ENCODE data around the gene CLDN7. TPM values are rescaled to one million over a fixed set of nuclear protein-coding genes. Genes with fewer than 3 reads are reported as not detected.

The CLDN7 gene
- total RNA-seq, 1 experiment from 2014 or later, result 177 TPM

DNA sequence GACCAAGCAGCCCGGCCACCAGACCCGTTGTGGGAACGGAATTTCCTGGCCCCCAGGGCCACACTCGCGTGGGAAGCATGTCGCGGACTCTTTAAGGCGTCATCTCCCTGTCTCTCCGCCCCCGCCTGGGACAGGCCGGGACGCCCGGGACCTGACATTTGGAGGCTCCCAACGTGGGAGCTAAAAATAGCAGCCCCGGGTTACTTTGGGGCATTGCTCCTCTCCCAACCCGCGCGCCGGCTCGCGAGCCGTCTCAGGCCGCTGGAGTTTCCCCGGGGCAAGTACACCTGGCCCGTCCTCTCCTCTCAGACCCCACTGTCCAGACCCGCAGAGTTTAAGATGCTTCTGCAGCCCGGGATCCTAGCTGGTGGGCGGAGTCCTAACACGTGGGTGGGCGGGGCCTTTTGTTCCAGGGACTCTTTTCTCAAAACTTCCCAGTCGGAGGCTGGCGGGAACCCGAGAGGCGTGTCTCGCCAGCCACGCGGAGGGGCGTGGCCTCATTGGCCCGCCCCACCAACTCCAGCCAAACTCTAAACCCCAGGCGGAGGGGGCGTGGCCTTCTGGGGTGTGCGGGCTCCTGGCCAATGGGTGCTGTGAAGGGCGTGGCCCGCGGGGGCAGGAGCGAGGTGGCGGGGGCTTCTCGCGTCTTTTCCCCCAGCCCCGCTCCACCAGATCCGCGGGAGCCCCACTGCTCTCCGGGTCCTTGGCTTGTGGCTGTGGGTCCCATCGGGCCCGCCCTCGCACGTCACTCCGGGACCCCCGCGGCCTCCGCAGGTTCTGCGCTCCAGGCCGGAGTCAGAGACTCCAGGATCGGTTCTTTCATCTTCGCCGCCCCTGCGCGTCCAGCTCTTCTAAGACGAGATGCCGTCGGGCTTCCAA is 19.0 kb upstream of the CLDN7 start, which contains the start of gene SLC2A4:
Gene SLC2A4, plus strand, starts transcription at position 645 of the 879 bp plus-strand sequence. Its CDS starts 217 bp downstream, at position 862.
- Histone ChIP-seq H3K9me3 (ENCODE audit: control insufficient read depth, low read depth, low read length) (no peaks in the 10 kb centered on the region), H3T11ph (ENCODE audit: low read length) (no peak within 1 kb of the TSS), H3K79me2 (ENCODE audit: insufficient read depth, low read length) (no peaks in the 10 kb centered on the region), H2BK12ac (ENCODE audit: insufficient read length, low read depth, low read length) (no peak within 1 kb of the TSS), H3K18ac (ENCODE audit: insufficient read length, low read depth, low read length) (peak within 1 kb of the TSS; percentile 41), H3K27ac (ENCODE audit: insufficient read length, low read depth, low read length) (no peak within 1 kb of the TSS), H2BK120ac (ENCODE audit: low read depth, low read length, poor library complexity, severe bottlenecking) (no peak within 1 kb of the TSS), H3K23ac (ENCODE audit: insufficient read length, low read depth, low read length) (no peak within 1 kb of the TSS), H3K4me2 (ENCODE audit: insufficient read depth, insufficient read length, low read length) (peak within 1 kb of the TSS; percentile 75), H3K23me2 (ENCODE audit: insufficient read length, low read depth, low read length, poor library complexity, severe bottlenecking) (peaks cover 12% of the 10 kb centered on the region), H2AK5ac (ENCODE audit: insufficient read length, low read length) (no peak within 1 kb of the TSS), H3K14ac (ENCODE audit: insufficient read depth, low read length) (peak within 1 kb of the TSS; percentile 55), H4K8ac (replicated peaks; ENCODE audit: insufficient read length, low read depth, low read length) (no peak within 1 kb of the TSS), H3K27me3 (ENCODE audit: insufficient read depth, low read length) (no peaks in the 10 kb centered on the region), H2BK5ac (ENCODE audit: insufficient read length, low read length) (no peak within 1 kb of the TSS), H4K20me1 (ENCODE audit: control insufficient read depth, insufficient read depth, insufficient read length) (no peaks in the 10 kb centered on the region), H3K79me1 (ENCODE audit: insufficient read depth, low read depth, low read length, poor library complexity, severe bottlenecking) (no peaks in the 10 kb centered on the region), H4K5ac (ENCODE audit: insufficient read length, low read depth, low read length) (no peak within 1 kb of the TSS), H3K9ac (ENCODE audit: extremely low read depth, insufficient read length, low read length) (peak within 1 kb of the TSS; percentile 41), H2AFZ (ENCODE audit: low read length) (no peak within 1 kb of the TSS), H2BK15ac (ENCODE audit: low read depth, low read length) (no peak within 1 kb of the TSS), H3K4me1 (ENCODE audit: insufficient read depth, low read length) (peaks cover 4% of the 10 kb centered on the region; the same call in 1 of the 2 replicates), H2BK20ac (ENCODE audit: low read depth, low read length, poor library complexity, severe bottlenecking) (no peak within 1 kb of the TSS), H3K4ac (ENCODE audit: low read depth, low read length) (no peak within 1 kb of the TSS), H3K56ac (ENCODE audit: insufficient read length, low read depth, low read length) (no peak within 1 kb of the TSS), H4K91ac (ENCODE audit: insufficient read length, low read depth, low read length) (no peak within 1 kb of the TSS)
- peak within 1 kb of the TSS in 1 of 3 experiments; percentile 55; a peak in 1 of 7 replicates for H3K27ac Mint-ChIP-seq
- DNase-seq, result peak; percentile 99
- H3K9me3 Mint-ChIP-seq, result no peaks in the 10 kb centered on the region
- peaks cover 2 to 14% (median 5%) of the 10 kb centered on the region in 3 experiments; a peak in 5 of 7 replicates for H3K36me3 Mint-ChIP-seq (ENCODE audit: insufficient read depth in 1 of 3, low read depth in 3 of 3)
- TF ChIP-seq, protein P1, sequence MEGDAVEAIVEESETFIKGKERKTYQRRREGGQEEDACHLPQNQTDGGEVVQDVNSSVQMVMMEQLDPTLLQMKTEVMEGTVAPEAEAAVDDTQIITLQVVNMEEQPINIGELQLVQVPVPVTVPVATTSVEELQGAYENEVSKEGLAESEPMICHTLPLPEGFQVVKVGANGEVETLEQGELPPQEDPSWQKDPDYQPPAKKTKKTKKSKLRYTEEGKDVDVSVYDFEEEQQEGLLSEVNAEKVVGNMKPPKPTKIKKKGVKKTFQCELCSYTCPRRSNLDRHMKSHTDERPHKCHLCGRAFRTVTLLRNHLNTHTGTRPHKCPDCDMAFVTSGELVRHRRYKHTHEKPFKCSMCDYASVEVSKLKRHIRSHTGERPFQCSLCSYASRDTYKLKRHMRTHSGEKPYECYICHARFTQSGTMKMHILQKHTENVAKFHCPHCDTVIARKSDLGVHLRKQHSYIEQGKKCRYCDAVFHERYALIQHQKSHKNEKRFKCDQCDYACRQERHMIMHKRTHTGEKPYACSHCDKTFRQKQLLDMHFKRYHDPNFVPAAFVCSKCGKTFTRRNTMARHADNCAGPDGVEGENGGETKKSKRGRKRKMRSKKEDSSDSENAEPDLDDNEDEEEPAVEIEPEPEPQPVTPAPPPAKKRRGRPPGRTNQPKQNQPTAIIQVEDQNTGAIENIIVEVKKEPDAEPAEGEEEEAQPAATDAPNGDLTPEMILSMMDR (conservative IDR thresholded peaks at IDR 0.05), result no peak
- H3K4me3 Mint-ChIP-seq, result peak within 1 kb of the TSS; percentile 76 to 92
- peaks cover 13% of the 10 kb centered on the region for H3K27me3 Mint-ChIP-seq (ENCODE audit: low read depth)
- no CpG with 5 or more reads among the region's 71 CpGs for WGBS (ENCODE audit: extremely low coverage, insufficient read length, low lambda C conversion rate)
- peaks cover 16 to 23% of the 10 kb centered on the region in 2 experiments for H3K4me1 Mint-ChIP-seq

All from H9 (cell line).